ENCODE results near the gene GLP1R. TPM values are rescaled to one million over a fixed set of nuclear protein-coding genes. Genes with fewer than 3 reads are reported as not detected.

The GLP1R gene
- polyA plus RNA-seq, 1 donor from 2014 or later: 0.06 TPM

DNA sequence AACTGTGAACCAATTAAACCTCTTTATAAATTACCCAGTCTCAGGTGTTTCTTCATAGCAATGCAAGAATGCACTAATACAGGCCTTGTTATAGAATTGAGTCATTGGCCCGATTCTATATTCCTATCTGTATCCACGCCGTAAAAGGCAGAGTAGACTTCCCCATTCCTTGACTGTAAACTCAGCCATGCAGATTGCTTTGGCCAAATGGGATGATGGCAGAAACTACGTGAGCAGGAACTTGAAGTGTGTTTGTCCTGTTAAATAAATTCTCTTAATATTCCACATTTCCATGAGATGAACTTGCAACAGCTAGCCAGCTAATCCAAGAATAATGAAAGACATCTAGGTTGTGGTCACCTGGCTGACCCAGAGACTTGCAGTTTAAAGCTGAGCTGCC lies 70.3 kb downstream of the GLP1R start:
- no peak overlapping the region for H3K4me3 ChIP-seq (ENCODE audit: low read length)
- H3K9me2 ChIP-seq (ENCODE audit: insufficient read depth, low read length): no peaks in the 10 kb centered on the region
- no peaks in the 10 kb centered on the region for H3F3A ChIP-seq (ENCODE audit: insufficient read depth, low read length, poor library complexity, severe bottlenecking)
- H2AFZ ChIP-seq (ENCODE audit: low read depth, low read length): no peak overlapping the region
- H3K9ac ChIP-seq (ENCODE audit: low read length): no peak overlapping the region
- no peaks in the 10 kb centered on the region for H3K36me3 ChIP-seq (ENCODE audit: insufficient read depth, low read length)
- no peaks in the 10 kb centered on the region for H3K79me2 ChIP-seq (replicated peaks; ENCODE audit: insufficient read depth, low read length)
- no peak overlapping the region for H3K4me2 ChIP-seq (ENCODE audit: low read length)
- H3K9me3 ChIP-seq (ENCODE audit: low read length): no peaks in the 10 kb centered on the region
- H3K27ac ChIP-seq (ENCODE audit: low read length): no peak overlapping the region
- H3K27me3 ChIP-seq (ENCODE audit: insufficient read depth, low read depth, low read length): no peaks in the 10 kb centered on the region
- no peak for TF ChIP-seq MXI1 (conservative IDR thresholded peaks at IDR 0.05; ENCODE audit: poor library complexity, severe bottlenecking)
- no peak for TF ChIP-seq POLR2AphosphoS5 (IDR thresholded peaks at IDR 0.05)
- TF ChIP-seq RAD21 (conservative IDR thresholded peaks at IDR 0.05): no peak
- TF ChIP-seq EZH2 (IDR thresholded peaks at IDR 0.05; ENCODE audit: borderline replicate concordance, insufficient read depth, low read length, poor library complexity, severe bottlenecking): no peak
- TF ChIP-seq, protein P1, sequence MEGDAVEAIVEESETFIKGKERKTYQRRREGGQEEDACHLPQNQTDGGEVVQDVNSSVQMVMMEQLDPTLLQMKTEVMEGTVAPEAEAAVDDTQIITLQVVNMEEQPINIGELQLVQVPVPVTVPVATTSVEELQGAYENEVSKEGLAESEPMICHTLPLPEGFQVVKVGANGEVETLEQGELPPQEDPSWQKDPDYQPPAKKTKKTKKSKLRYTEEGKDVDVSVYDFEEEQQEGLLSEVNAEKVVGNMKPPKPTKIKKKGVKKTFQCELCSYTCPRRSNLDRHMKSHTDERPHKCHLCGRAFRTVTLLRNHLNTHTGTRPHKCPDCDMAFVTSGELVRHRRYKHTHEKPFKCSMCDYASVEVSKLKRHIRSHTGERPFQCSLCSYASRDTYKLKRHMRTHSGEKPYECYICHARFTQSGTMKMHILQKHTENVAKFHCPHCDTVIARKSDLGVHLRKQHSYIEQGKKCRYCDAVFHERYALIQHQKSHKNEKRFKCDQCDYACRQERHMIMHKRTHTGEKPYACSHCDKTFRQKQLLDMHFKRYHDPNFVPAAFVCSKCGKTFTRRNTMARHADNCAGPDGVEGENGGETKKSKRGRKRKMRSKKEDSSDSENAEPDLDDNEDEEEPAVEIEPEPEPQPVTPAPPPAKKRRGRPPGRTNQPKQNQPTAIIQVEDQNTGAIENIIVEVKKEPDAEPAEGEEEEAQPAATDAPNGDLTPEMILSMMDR (IDR thresholded peaks at IDR 0.05; ENCODE audit: poor library complexity, severe bottlenecking): no peak
- no peaks in the 10 kb centered on the region for H4K20me1 ChIP-seq (ENCODE audit: insufficient read depth)

DNA sequence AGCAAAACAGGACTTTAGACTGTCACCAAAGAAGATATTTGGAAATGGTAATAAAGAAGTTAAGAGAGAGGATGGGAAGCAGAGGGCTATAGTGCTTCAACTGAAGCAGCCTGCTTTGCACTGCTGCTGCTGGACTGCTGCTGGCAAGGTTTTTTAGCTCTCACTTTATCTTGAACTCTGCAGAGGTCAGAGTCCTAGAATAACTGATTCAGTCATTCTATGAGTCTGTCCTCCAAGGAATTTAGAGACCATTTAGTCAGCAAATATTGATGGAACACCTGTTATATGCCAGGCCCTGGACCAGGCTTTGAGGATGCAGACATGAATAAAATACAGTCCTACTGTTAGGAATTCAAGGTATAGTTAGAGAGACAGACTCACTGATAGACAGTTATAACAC lies 75.5 kb downstream of the GLP1R start:
- no peak for TF ChIP-seq SMC3 (conservative IDR thresholded peaks at IDR 0.05; ENCODE audit: poor library complexity)
- TF ChIP-seq, protein P1 (IDR thresholded peaks at IDR 0.05; ENCODE audit: poor library complexity, severe bottlenecking): no peak
- TF ChIP-seq MXI1 (conservative IDR thresholded peaks at IDR 0.05; ENCODE audit: poor library complexity, severe bottlenecking): no peak
- Histone ChIP-seq H3K4me3 (ENCODE audit: low read length) (no peak overlapping the region), H3F3A (ENCODE audit: insufficient read depth, low read length, poor library complexity, severe bottlenecking) (no peaks in the 10 kb centered on the region), H3K27ac (ENCODE audit: low read length) (no peak overlapping the region), H3K4me2 (ENCODE audit: low read length) (no peak overlapping the region), H3K9ac (ENCODE audit: low read length) (no peak overlapping the region), H3K36me3 (ENCODE audit: insufficient read depth, low read length) (no peaks in the 10 kb centered on the region), H4K20me1 (ENCODE audit: insufficient read depth) (no peaks in the 10 kb centered on the region), H3K79me2 (replicated peaks; ENCODE audit: insufficient read depth, low read length) (no peaks in the 10 kb centered on the region), H2AFZ (ENCODE audit: low read depth, low read length) (no peak overlapping the region), H3K9me3 (ENCODE audit: low read length) (no peaks in the 10 kb centered on the region), H3K27me3 (ENCODE audit: insufficient read depth, low read depth, low read length) (no peaks in the 10 kb centered on the region), H3K9me2 (ENCODE audit: insufficient read depth, low read length) (no peaks in the 10 kb centered on the region)

- TF ChIP-seq POLR2AphosphoS5 (IDR thresholded peaks at IDR 0.05) (no peak), RAD21 (conservative IDR thresholded peaks at IDR 0.05) (no peak), EP300 (conservative IDR thresholded peaks at IDR 0.05; ENCODE audit: poor library complexity, severe bottlenecking) (no peak), TAF1 (IDR thresholded peaks at IDR 0.05; ENCODE audit: low read depth) (no peak), EZH2 (IDR thresholded peaks at IDR 0.05; ENCODE audit: borderline replicate concordance, insufficient read depth, low read length, poor library complexity, severe bottlenecking) (no peak), REST (IDR thresholded peaks at IDR 0.05; ENCODE audit: borderline replicate concordance) (no peak), MXI1 (conservative IDR thresholded peaks at IDR 0.05; ENCODE audit: poor library complexity, severe bottlenecking) (no peak), SMC3 (conservative IDR thresholded peaks at IDR 0.05; ENCODE audit: poor library complexity) (no peak)
- TF ChIP-seq, protein P1 (IDR thresholded peaks at IDR 0.05; ENCODE audit: poor library complexity, severe bottlenecking): no peak
Measured at GRCh38 chr6:39128106-39128505, 79.5 kb downstream of the GLP1R start.

More at GRCh38 chr6:39128106-39128505, 79.5 kb downstream of the GLP1R start:
- H4K20me1 ChIP-seq (ENCODE audit: insufficient read depth): no peaks in the 10 kb centered on the region
- H3K79me2 ChIP-seq (replicated peaks; ENCODE audit: insufficient read depth, low read length): no peaks in the 10 kb centered on the region
- no peaks in the 10 kb centered on the region for H3K27me3 ChIP-seq (ENCODE audit: insufficient read depth, low read depth, low read length)
- H3K4me3 ChIP-seq (ENCODE audit: low read length): no peak overlapping the region
- H3K9ac ChIP-seq (ENCODE audit: low read length): no peak overlapping the region
- no peaks in the 10 kb centered on the region for H3K9me2 ChIP-seq (ENCODE audit: insufficient read depth, low read length)
- no peak overlapping the region for H2AFZ ChIP-seq (ENCODE audit: low read depth, low read length)
- no peak overlapping the region for H3K4me2 ChIP-seq (ENCODE audit: low read length)
- H3F3A ChIP-seq (ENCODE audit: insufficient read depth, low read length, poor library complexity, severe bottlenecking): no peaks in the 10 kb centered on the region
- H3K36me3 ChIP-seq (ENCODE audit: insufficient read depth, low read length): no peaks in the 10 kb centered on the region
- H3K9me3 ChIP-seq (ENCODE audit: low read length): no peaks in the 10 kb centered on the region
- H3K27ac ChIP-seq (ENCODE audit: low read length): no peak overlapping the region

Data from neural cell (in vitro differentiated cells).